Right forelimb (tissue), 1 donor: Measurements from ENCODE around the gene PPP6R1.
A peak's percentile ranks its signal among the peaks of the same experiment; 100 is the strongest.

Source experiments
- DNase-seq: peaks from one replicate; pipeline ENCODE4 v3.0.0-alpha.2; 2018

Gene PPP6R1

GRCh38 chr19:55279770-55280643 lies 21.2 kb upstream of the PPP6R1 start, which contains the start of gene HSPBP1:
TSS of gene HSPBP1 (minus strand) at chr19:55280110. CDS start at chr19:55279608, 502 bp downstream.
- peak; percentile 94 for DNase-seq

GRCh38 chr19:55279340-55279739 lies 20.5 kb upstream of the PPP6R1 start:
- DNase-seq: no peak

GRCh38 chr19:55278391-55279135 lies 19.7 kb upstream of the PPP6R1 start:
- no peak for DNase-seq

- no peak for DNase-seq
These were observed 18.7 kb upstream of the PPP6R1 start for GRCh38 chr19:55277494-55277893.

GRCh38 chr19:55276720-55277430 lies 18.1 kb upstream of the PPP6R1 start:
- DNase-seq: no peak

GRCh38 chr19:55275851-55276719 lies 17.3 kb upstream of the PPP6R1 start:
- no peak for DNase-seq

GRCh38 chr19:55273978-55274707 lies 15.3 kb upstream of the PPP6R1 start:
- no peak for DNase-seq

GRCh38 chr19:55272142-55272541 lies 13.3 kb upstream of the PPP6R1 start:
- DNase-seq: no peak

- DNase-seq: no peak
These were observed 11.5 kb upstream of the PPP6R1 start for GRCh38 chr19:55270172-55270942.

- no peak for DNase-seq
These were observed 10.5 kb upstream of the PPP6R1 start for GRCh38 chr19:55269299-55269698.

- DNase-seq: no peak
These were observed 8.0 kb upstream of the PPP6R1 start for GRCh38 chr19:55266840-55267239.

GRCh38 chr19:55266404-55266803 lies 7.6 kb upstream of the PPP6R1 start:
- DNase-seq: no peak

- no peak for DNase-seq
These were observed 7.0 kb upstream of the PPP6R1 start for GRCh38 chr19:55265723-55266386.

- no peak for DNase-seq
These were observed 6.4 kb upstream of the PPP6R1 start for GRCh38 chr19:55265173-55265572.

GRCh38 chr19:55264531-55264930 lies 5.7 kb upstream of the PPP6R1 start:
- no peak for DNase-seq

GRCh38 chr19:55262359-55262758 lies 3.5 kb upstream of the PPP6R1 start:
- DNase-seq: no peak

GRCh38 chr19:55261671-55262126 lies 2.9 kb upstream of the PPP6R1 start:
- DNase-seq: no peak

GRCh38 chr19:55259540-55260210 lies 858 bp upstream of the PPP6R1 start:
- no peak for DNase-seq

- no peak for DNase-seq
These were observed 365 bp downstream of the PPP6R1 start for GRCh38 chr19:55258476-55258827.
